Left cardiac atrium (tissue), 4 donors: ENCODE data around the gene ASGR1. TPM values are rescaled to one million over a fixed set of nuclear protein-coding genes. Genes with fewer than 3 reads are reported as not detected.
A peak's percentile ranks its signal among the peaks of the same experiment; 100 is the strongest.
"Not testable (repeated sequence)": the region's sequence is repeated elsewhere in the genome, so short reads cannot be mapped to it uniquely, and the experiment has no call there.

Experiments used
- ATAC-seq, 2 donors: fragments of 200-7000 bp; cut with Tn5 transposase; one replicate each; pipeline ENCODE4 v1.9.1; 2020; ENCODE audit warnings: mild to moderate bottlenecking in 2 of 2, moderate library complexity in 2 of 2
- DNase-seq: peaks from one replicate; pipeline ENCODE4 v3.0.0-alpha.2; 2020
- intact Hi-C, 2 donors: fragments of 100-400 bp; cut with DNase I; formaldehyde crosslinking; loops; one replicate each; pipeline versions ENCODE4 v1.14.1 to v1.15.1; 2022 to 2023
- total RNA-seq, 2 donors: library from RNA; stranded (reverse); fragmentation: NEBNext Ultra II Directional; extraction: Animal tissue kit (Norgen Biotek cat#: 25700); gene quantifications; one replicate each; pipeline ENCODE4 v1.2.1, GENCODE V29; 2021
- donor health status: DM: no; HTN: yes; CAD: no.
- donor health status: DM: no; HTN: yes; CAD: no; lungs with severe emphysema.
- donor health status: DM: yes; HTN: yes; CAD: no.
- donor health status: Dilated cardiomyopathy.

ASGR1 gene
- total RNA-seq, 2 donors from 2014 or later: 0.68 TPM

GRCh38 chr17:7173687-7174602 lies 5.2 kb downstream of the ASGR1 start:
- ATAC-seq (peak; percentile 39 to 52), DNase-seq (peak; percentile 74)
- intact Hi-C loops: loop anchor here in 1 of 2 donors (10.0 kb wide), 1 partner anchor 119 kb away; no protein-coding TSS in a partner anchor

- intact Hi-C loops: loop anchor here in 1 of 2 donors (10.0 kb wide), 1 partner anchor 118 kb away; no protein-coding TSS in a partner anchor
- ATAC-seq, DNase-seq: not testable (repeated sequence)
These were observed 6.5 kb downstream of the ASGR1 start for GRCh38 chr17:7172522-7173191.

- DNase-seq, ATAC-seq, intact Hi-C loops: not testable (repeated sequence)
These were observed 9.6 kb downstream of the ASGR1 start for GRCh38 chr17:7169565-7169908.

GRCh38 chr17:7168841-7169564 lies 10.2 kb downstream of the ASGR1 start:
- intact Hi-C loops, DNase-seq, ATAC-seq: not testable (repeated sequence)

GRCh38 chr17:7167832-7168231 lies 11.3 kb downstream of the ASGR1 start:
- DNase-seq (no peak), ATAC-seq (peak; percentile 31 to 44)
- intact Hi-C loops: no loop called here

- intact Hi-C loops: no loop called here
- ATAC-seq (no peak), DNase-seq (no peak)
These were observed 12.3 kb downstream of the ASGR1 start for GRCh38 chr17:7166873-7167272.

- ATAC-seq, intact Hi-C loops, DNase-seq: not testable (repeated sequence)
These were observed 19.6 kb downstream of the ASGR1 start for GRCh38 chr17:7159571-7159970.

GRCh38 chr17:7158424-7158823 lies 20.7 kb downstream of the ASGR1 start:
- intact Hi-C loops, ATAC-seq, DNase-seq: not testable (repeated sequence)

GRCh38 chr17:7156342-7156940 lies 22.7 kb downstream of the ASGR1 start:
- intact Hi-C loops: no loop called here
- ATAC-seq (no peak), DNase-seq (no peak)

GRCh38 chr17:7147772-7148171 lies 31.4 kb downstream of the ASGR1 start:
- ATAC-seq (no peak), DNase-seq (no peak)
- intact Hi-C loops: no loop called here

GRCh38 chr17:7146115-7146514 lies 33.1 kb downstream of the ASGR1 start:
- intact Hi-C loops: no loop called here

GRCh38 chr17:7144213-7144612 lies 35.0 kb downstream of the ASGR1 start:
- intact Hi-C loops: no loop called here
- DNase-seq: no peak
- no peak for ATAC-seq

More at GRCh38 chr17:7146115-7146514, 33.1 kb downstream of the ASGR1 start:
- DNase-seq: no peak
- ATAC-seq: no peak

- DNase-seq (no peak), ATAC-seq (no peak)
- intact Hi-C loops: no loop called here
These were observed 37.3 kb downstream of the ASGR1 start for GRCh38 chr17:7141824-7142223.

GRCh38 chr17:7139400-7139799 lies 39.8 kb downstream of the ASGR1 start:
- intact Hi-C loops: loop anchor here (5.0 to 10.0 kb wide), 2 partner anchors 87 to 225 kb away; no protein-coding TSS in a partner anchor
- no peak for DNase-seq
- no peak for ATAC-seq

- intact Hi-C loops: loop anchor here (5.0 to 10.0 kb wide), 2 partner anchors 87 to 224 kb away; no protein-coding TSS in a partner anchor
- no peak for DNase-seq
- ATAC-seq: no peak
These were observed 40.3 kb downstream of the ASGR1 start for GRCh38 chr17:7138800-7139381.

GRCh38 chr17:7137171-7137943 lies 41.8 kb downstream of the ASGR1 start:
- peak; percentile 42 for DNase-seq
- intact Hi-C loops: loop anchor here (2.0 to 10.0 kb wide), 3 partner anchors 85 to 223 kb away; no protein-coding TSS in a partner anchor
- ATAC-seq: peak in 1 of 2 donors; percentile 62

GRCh38 chr17:7136266-7136877 lies 42.8 kb downstream of the ASGR1 start:
- intact Hi-C loops: loop anchor here (1.0 to 10.0 kb wide), 4 partner anchors 84 to 222 kb away; no protein-coding TSS in a partner anchor
- ATAC-seq (peak in 1 of 2 donors; percentile 38), DNase-seq (peak; percentile 81)
